ENCODE measurements around the gene PRSS57.
"Not testable (repeated sequence)": the region's sequence is repeated elsewhere in the genome, so short reads cannot be mapped to it uniquely, and the experiment has no call there.

PRSS57 gene

GRCh38 chr19:688992-689391 is 6.3 kb downstream of the PRSS57 start:
- DNase-seq: no peak

DNA sequence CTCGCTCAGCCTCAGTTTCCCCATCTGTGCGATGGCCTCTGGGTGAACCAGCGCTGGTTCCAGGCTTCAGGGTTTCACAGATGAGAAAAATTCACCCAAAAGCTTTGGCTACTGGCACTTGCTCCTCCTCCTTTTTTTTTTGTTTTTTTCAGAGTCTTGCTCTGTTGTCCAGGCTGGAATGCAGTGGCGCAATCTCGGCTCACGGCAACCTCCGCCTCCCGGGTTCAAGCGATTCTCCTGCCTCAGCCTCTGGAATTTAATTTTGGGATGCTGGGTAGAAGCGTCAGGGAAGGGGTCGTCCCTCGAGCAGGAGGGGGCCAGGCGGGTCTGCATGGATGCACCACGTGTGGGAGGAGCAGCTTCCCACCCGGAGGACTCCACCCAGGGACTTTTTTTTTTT is 7.0 kb downstream of the PRSS57 start:
- DNase-seq: no peak

DNA sequence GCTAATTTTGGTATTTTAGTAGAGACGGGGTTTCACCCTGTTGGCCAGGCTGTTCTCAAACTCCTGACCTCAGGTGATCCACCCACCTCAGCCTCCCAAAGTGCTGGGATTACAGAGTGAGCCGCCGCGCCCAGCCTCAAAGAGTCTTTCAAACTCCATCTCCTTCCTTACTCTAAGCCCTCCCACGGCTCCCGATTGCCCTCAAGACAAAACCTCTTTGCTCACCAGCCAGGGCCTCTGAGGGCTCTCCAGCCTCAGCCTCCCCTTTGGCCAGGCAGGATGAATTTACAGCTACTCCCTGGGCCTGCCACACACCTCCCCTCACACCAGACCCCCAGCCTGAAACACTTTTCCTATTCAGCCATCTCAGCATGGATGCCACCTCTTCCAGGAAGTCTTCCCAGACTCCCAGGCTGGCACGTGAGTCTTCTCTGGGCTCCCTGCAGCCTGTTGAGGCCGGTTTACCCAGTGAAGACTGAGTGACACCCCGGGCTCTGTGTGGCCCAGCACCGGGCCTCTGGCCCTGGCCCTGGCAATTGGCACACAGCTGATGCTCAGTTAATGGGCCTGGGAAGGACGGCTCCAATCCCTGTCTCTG is 7.6 kb downstream of the PRSS57 start:
- no peak for DNase-seq

- no peak for DNase-seq
These were observed 8.5 kb downstream of the PRSS57 start for GRCh38 chr19:686589-687297.

DNA sequence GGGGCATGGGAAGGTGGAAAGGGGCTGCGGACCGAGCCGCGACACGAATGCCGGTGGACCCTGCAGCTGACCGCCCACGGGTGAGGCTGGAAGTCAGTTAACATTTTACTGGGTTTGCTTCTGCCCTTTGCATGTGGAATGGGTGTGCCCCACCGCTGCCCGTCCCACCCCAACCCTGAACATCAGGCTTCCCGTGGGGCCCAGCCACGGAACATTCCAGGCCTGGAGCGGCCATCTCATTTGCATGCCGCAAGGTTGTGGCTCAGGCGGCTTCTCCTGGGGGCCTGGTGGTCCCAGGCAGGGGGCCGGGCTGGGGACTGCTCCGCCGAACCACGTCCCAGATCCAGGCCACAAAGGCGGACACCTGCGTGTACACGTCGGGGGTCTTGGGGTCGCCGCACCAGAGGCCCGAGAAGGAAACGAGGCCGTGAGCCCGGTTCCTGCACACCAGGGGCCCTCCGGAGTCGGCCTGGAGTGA is 9.8 kb downstream of the PRSS57 start:
- DNase-seq: no peak

DNA sequence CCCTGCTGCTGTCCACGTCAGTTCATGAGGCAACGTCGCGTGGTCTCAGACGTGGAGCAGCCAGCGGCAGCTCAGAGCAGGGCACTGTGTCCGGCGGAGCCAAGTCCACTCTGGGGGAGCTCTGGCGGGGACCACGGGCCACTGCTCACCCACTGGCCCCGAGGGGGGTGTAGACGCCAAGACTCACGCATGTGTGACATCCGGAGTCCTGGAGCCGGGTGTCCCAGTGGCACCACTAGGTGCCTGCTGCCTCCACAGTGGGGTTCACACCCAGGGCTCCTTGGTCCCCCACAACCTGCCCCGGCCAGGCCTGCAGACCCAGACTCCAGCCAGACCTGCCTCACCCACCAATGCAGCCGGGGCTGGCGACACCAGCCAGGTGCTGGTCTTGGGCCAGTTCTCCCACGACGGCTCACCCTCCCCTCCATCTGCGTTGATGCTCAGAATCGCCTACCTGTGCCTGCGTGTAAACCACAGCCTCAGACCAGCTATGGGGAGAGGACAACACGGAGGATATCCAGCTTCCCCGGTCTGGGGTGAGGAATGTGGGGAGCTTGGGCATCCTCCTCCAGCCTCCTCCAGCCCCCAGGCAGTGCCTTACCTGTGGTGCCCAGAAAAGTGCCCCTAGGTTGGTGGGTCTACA is 12.5 kb downstream of the PRSS57 start:
- no peak for DNase-seq

DNA sequence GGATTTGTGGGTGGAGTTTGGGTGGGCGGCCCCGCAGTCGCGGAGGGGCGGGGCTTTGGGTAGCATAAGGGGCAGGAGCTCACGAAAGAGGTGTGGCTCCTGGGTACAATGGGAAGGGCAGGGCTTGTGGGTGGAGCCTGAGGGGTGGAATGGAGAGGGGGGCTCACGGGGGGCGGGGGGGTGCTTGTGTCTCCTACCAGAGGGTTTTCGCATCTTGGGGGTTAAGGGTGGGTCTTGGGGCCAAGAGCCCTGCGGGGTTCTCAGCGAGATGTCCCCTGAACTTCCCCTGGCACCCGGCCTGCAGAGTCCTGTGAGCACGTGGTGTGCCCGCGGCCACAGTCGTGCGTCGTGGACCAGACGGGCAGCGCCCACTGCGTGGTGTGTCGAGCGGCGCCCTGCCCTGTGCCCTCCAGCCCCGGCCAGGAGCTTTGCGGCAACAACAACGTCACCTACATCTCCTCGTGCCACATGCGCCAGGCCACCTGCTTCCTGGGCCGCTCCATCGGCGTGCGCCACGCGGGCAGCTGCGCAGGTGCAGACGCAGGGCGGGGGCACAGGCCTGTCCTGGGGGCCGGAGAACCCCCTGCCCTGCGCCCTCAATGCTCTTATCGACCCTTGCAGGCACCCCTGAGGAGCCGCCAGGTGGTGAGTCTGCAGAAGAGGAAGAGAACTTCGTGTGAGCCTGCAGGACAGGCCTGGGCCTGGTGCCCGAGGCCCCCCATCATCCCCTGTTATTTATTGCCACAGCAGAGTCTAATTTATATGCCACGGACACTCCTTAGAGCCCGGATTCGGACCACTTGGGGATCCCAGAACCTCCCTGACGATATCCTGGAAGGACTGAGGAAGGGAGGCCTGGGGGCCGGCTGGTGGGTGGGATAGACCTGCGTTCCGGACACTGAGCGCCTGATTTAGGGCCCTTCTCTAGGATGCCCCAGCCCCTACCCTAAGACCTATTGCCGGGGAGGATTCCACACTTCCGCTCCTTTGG is 13.9 kb downstream of the PRSS57 start:
- no peak for DNase-seq

DNA sequence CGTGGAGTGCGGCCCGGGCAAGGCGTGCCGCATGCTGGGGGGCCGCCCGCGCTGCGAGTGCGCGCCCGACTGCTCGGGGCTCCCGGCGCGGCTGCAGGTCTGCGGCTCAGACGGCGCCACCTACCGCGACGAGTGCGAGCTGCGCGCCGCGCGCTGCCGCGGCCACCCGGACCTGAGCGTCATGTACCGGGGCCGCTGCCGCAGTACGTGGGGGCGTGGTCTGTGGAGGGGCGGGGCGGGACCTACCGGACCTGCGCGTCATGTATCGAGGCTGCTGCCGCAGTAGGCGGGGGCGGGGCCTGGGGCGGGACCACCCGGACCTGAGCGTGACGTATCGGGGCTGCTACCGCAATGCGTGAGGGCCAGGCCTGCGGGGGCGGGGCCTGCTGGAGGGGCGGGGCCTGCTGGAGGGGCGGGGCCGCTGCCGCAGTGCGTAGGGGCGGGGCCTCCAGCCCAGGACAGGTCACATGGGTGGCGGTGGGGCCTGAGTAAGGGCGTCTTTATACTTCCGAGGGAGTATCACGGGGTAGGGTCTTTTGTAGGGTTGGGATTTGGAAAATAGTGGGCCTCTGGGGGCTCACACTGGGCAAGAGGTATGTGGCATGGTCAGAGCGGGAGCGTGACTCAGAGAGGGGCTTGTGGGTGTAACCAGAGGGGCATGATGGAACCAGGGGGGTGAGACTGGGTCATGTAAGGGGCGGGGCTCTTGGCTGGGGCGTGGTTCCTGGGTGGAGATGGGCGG is 14.8 kb downstream of the PRSS57 start:
- DNase-seq: peak; percentile 98

- no peak for DNase-seq
These were observed 15.6 kb downstream of the PRSS57 start for GRCh38 chr19:679418-680286.

- no peak for DNase-seq
These were observed 16.4 kb downstream of the PRSS57 start for GRCh38 chr19:678791-679388.

DNA sequence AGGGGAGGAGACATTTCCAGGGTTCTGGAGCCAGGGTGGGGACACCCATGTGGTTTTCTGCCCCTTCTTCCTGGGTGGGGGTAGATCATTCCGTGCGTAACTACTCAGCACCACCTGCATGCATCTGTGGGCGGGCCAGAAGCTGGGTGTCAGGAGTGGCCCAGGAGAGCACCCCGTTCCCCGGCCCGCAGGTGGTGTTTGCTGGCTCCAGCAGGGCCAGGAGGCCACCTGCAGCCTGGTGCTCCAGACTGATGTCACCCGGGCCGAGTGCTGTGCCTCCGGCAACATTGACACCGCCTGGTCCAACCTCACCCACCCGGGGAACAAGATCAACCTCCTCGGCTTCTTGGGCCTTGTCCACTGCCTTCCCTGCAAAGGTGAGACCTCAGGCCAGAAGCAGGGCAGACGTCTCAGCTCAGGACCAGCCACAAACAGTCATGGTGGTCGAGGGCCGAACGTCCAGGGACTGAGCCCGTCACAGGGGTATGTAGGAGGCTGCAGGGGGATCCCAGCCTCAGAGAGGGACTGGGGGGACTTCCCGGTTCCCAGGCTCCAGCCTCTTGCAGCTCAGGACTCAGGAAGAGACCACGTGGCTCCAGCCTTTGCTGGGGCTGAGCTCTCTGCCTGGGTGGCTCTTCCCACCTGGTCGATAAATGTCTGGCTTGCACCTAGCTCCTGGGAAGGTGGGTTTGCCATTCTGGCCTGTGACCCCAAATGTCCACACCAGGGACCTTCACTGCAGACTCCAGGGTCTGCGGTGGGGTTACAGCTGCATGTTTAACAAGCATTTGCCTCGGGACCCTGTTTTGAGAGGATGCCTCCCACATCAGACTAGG is 17.4 kb downstream of the PRSS57 start:
- no peak for DNase-seq

DNA sequence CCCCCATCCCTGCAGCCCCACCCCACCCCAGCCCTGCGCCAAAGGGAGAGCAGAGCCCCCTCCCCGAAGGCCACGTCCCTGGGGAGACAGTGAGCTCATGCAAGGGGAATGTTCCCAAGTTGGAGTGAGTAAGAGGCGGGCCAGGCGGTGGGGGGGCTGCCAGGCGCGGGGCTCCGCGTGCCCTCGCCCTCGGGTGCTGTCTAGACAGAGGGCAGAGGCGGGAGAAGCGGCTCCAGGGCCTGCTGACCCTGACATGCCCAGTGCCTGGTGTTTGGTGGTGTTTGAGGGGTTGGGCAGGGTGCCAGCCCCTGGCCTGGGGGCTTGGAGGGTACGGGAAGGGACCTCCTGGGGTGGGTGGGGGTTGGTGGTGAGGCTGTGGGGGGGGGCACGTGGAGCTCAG is 18.1 kb downstream of the PRSS57 start:
- no peak for DNase-seq

GRCh38 chr19:676339-677105 is 18.7 kb downstream of the PRSS57 start, which contains the start of gene FSTL3:
Gene FSTL3 (plus strand): TSS chr19:676392. CDS start chr19:676424, 32 bp downstream.
- no peak for DNase-seq

GRCh38 chr19:676007-676338 is 19.3 kb downstream of the PRSS57 start:
- DNase-seq: no peak

DNA sequence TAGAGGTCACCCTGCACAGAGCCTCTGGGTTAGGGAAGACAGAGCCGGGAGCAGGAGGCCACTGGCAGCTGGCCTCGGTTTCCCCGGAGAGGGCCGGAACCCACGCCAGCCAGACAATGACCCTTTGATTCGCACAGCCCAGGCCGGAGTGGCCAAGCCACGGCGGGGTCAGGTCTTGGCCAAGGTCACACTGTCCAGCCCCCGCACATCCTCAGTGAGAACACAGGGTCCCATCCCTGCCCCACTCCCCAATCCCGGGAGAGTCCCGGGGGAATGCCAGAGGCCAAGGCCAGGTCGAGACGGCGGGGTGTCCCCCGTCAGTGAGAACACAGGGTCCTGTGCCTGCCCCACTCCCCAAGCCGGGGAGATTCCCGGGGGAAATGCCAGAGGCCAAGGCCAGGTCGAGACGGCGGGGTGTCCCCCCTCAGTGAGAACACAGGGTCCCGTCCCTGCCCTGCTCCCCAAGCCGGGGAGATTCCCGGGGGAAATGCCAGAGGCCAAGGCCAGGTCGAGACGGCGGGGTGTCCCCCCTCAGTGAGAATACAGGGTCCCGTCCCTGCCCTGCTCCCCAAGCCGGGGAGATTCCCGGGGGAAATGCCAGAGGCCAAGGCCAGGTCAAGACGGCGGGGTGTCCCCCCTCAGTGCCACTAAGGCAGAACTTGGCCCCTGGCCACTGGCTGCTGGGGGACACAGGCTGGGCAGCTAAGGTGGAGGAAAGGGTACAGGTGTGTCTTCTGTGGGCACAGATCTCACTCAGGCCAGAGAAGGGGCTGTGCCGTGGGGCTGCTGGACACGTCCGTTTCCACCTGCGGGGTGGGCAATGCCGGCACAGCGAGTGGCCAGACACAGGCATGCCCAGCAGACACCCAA is 20.7 kb downstream of the PRSS57 start:
- no peak for DNase-seq

GRCh38 chr19:670609-671075 is 24.6 kb downstream of the PRSS57 start:
- no peak for DNase-seq

DNA sequence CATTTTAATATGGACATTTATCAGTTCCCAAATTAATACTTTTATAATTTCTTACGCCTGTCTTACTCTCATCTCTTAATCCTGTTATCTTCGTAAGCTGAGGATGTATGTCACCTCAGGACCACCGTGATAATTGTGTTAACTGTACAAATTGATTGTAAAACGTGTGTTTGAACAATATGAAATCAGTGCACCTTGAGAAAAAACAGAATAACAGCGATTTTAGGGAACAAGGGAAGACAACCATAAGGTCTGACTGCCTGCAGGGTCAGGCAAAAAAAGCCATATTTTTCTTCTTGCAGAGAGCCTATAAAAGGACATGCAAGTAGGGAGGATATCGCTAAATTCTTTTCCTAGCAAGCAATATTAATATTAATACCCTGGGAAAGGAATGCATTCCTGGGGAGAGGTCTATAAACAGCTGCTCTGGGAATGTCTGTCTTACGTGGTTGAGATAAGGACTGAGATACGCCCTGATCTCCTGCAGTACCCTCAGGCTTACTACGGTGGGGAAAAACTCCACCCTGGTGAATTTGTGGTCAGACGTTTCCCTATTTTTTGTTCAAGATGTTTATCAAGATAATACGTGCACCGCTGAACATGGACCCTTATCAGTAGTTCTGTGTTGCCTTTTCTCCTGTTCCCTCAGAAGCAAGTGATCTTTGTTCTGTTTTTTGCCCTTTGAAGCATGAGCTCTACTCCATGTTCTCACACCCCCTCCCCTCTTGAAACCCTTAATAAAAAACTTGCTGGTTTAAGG is 26.4 kb downstream of the PRSS57 start:
- not testable (repeated sequence) for DNase-seq
